Measurements from ENCODE around the gene INPP5E. TPM values are rescaled to one million over a fixed set of nuclear protein-coding genes. Genes with fewer than 3 reads are reported as not detected.

INPP5E gene
- total RNA-seq, 1 donor from 2014 or later = 24.3 TPM

DNA sequence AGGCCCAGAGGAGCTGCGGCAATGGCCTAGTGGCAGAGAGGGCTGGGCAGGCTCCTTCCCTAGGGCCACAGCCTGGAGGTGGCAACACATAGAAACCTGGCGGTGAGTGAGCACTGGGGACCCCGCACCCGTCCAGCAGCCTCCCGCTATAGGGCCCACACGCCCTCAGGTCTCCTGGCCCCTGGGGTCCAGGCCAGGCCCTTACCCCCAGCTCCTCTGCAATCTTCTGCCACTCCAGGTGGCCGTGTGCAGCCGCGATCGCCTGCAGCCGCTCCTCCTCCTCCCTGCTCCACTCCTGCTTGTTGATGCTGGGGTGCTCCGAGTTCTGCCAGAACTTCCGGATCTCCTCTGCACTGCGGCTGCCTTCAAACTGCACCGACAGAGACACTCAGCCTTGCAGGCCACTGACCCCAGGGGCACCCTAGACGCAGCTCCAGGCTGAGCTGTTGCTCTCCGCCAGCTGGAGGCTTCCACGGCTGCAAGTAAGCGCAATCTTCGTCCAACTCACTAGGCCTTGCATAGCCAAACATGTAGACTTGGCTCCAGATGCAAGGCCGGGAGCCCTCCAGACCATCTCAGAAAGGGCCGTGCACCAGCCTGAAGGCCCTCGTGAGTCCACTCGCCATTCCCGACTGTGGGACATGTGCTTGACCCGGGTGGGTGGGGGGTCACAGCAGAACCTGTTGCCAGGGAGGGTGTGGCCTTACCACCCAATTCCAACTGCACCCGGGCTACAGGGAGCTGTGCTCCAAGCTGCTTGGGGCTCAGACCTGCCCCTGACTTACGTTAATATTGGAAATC, 47.7 kb downstream of the INPP5E start:
- DNase-seq (ENCODE audit: extremely low read depth, low read depth, low spot score) = no peak

DNA sequence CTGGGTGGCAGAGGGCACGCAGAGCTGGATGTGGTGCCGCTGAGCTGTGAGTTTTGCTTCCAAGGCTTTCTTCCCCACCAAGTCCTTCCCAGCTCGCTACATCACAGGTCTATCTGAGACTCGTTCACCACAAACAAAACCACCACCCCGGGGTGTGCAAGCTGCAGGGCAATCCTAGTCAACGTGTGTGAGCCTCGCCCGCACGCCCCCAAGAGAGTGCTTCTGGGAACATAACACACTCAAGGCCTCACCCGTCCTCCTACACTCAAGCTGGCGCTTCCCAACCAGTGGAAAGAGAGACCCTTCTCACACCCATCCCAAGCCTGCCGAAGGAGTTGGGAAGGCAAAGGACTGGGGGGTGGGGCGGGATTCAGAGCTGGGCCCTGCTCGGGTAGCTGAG, 50.2 kb downstream of the INPP5E start:
- no peak for DNase-seq (ENCODE audit: extremely low read depth, low read depth, low spot score)

DNA sequence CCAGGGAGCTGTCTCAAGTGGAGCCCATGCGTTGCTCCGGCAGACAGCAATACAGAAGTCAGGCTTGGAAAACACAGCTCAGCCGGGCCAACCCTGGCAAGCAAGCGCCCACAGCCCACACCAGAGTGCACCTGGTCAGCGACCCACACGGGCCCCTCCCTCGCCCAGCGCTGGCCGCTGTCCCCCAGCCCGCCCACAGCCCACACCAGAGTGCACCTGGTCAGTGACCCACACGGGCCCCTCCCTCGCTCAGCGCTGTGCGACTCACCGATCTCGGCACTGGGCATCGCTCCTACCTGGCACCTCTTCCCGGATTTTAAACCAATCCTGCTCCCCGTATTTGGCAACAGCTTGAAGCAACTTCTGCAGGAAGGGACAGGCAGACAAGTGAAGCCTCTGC, 52.4 kb downstream of the INPP5E start:
- DNase-seq (ENCODE audit: extremely low read depth, low read depth, low spot score) = no peak

DNA sequence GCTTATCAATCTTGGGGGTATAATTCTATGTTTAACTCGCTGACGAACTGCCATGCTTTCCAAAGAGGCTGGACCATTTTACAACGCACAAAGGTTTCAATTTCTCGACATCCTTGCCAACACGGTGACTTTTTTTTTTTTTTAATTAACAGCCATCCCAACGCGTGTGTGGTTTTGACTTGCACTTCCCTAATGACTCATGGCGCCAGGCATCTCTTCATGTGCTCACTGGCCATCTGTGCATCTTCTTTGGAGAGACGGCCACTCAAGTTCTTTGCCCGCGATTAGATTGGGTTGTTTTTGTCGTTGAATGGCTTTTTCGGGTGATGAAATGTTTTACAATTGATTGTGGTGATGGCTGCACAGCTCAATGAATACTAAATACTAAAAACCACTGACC, 53.6 kb downstream of the INPP5E start:
- no peak for DNase-seq (ENCODE audit: extremely low read depth, low read depth, low spot score)

- no peak for DNase-seq (ENCODE audit: extremely low read depth, low read depth, low spot score)
These were observed 54.6 kb downstream of the INPP5E start for GRCh38 chr9:136385015-136385414.

DNA sequence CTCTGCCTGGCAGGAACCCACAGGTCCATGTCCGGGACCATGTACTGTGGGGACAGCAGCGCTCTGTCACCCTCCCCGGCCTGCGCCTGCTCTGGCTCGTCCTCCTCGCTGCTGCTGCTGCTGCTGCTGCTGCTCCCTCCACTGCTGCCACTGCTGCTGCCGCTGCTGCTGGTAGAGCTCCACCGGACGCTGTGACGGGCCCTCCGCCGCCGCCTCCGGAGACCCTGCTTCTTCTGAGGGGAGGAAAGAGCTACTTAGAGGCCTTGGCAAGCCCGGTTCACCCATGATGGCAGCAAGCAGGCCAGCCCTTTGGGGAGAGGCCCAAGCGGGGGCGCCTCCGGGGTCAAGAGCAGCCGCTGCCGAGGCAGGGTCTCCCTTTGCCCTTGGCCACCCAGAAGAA, 56.2 kb downstream of the INPP5E start:
- no peak for DNase-seq (ENCODE audit: extremely low read depth, low read depth, low spot score)

DNA sequence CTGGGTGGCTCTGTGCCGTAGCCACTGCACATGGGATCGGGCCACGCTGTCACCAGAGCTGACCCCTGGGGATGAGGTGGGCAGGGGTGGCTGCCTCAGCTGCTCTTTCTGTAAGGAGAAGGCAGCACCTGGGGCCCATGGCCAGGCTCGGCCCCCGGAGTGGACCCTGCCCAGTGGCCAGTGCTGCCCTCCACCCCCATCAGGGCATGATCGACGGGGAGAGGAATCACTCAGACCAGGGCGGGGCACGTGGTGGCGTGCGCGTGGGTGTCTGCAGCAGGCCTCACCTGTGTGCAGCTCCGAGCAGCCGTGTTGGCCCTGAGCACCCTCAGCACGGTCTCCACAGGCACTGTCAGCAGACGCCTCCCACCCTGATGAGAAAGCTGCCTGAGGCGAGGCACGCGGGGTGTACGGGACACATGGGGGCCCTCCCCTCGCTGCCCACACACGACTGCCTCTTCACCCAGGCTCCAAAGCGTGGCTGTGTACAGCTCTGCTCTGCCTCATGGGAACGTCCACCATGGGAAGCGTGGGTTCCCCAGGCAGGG, 57.6 kb downstream of the INPP5E start:
- DNase-seq (ENCODE audit: extremely low read depth, low read depth, low spot score) = no peak

DNA sequence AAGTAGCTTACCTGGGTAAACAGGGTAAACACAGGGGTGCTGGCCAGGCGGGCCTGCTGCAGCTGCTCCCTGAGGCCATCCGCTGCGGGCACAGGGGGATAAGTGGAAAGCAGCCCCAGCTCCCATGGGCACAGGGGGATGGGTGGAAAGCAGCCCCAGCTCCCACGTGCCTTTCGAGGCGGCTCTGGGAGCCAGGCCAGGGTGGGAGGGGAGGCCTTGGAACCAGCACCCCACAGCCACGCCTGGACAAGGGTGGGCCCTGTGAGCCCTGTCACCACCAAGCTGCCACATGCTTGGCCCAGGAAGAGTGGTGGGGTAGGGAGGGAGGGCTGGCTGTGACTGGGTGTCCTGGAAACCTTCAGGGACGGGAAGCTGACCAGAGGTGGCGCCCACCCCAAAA, 58.3 kb downstream of the INPP5E start:
- DNase-seq (ENCODE audit: extremely low read depth, low read depth, low spot score) = no peak

- no peak for DNase-seq (ENCODE audit: extremely low read depth, low read depth, low spot score)
These were observed 59.3 kb downstream of the INPP5E start for GRCh38 chr9:136380381-136380780.

DNA sequence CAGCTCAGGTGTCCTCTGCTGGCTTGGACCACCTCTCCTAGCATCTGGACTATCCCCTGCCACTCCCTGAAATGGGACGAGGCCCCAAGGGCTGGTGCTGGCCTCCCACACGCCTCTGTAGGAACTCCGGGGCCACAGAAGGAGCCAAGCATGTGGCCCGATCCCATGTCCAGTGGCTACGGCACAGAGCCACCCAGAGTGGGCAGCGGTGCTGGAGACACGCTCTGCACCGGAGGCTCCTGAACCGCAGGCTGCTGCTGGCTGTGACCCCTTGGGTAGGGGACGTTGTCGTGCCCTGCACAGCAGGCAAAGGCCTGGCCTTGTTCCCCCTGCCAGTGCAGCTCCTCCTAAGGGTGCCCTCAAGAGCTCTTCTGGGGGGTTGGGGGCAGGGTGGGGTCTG, 59.8 kb downstream of the INPP5E start:
- DNase-seq (ENCODE audit: extremely low read depth, low read depth, low spot score) = no peak

GRCh38 chr9:136379401-136379800, 60.2 kb downstream of the INPP5E start:
- no peak for DNase-seq (ENCODE audit: extremely low read depth, low read depth, low spot score)

DNA sequence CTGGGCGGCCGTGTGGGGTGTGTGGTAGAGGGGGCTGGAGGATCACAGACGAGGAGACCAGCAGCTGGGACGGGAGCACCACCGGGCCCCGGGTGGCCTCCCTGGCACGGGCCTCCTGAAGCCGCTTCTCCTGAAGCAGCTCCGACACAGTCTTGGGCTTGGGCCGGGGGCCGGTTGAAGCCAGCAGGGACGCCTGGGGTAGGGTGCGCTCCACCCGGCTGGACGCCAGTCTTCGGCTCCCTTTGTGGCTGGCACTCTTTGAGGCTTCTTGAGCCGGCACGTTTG, 60.7 kb downstream of the INPP5E start:
- no peak for DNase-seq (ENCODE audit: extremely low read depth, low read depth, low spot score)

Other genes starting within 250 kb of the INPP5E start
- gene LHX3, start 234.7 kb downstream of the INPP5E start, total RNA-seq = not detected in 2 replicates
- 12.8 and 23.7 TPM in 2 replicates for gene QSOX2, start 194.0 kb downstream of the INPP5E start, total RNA-seq
- gene CCDC187, start 135.8 kb downstream of the INPP5E start, total RNA-seq = not detected in 2 replicates
- gene GPSM1, start 112.3 kb downstream of the INPP5E start, total RNA-seq = 41.9 and 45.0 TPM in 2 replicates
- gene DNLZ, start 76.1 kb downstream of the INPP5E start, total RNA-seq = 33.6 and 50.4 TPM in 2 replicates
- gene CARD9, start 66.2 kb downstream of the INPP5E start, total RNA-seq = 0.15 and 0.23 TPM in 2 replicates
- gene SNAPC4, start 39.7 kb downstream of the INPP5E start, total RNA-seq = 12.7 and 20.6 TPM in 2 replicates
- 41.7 and 53.0 TPM in 2 replicates for gene ENTR1, start 29.2 kb downstream of the INPP5E start, total RNA-seq
- gene PMPCA, start 29.2 kb downstream of the INPP5E start, total RNA-seq = 48.2 and 55.5 TPM in 2 replicates
- gene SEC16A, start 43.2 kb upstream of the INPP5E start, total RNA-seq = 71.7 and 117 TPM in 2 replicates
- gene NOTCH1, start 106.2 kb upstream of the INPP5E start, total RNA-seq = 114 and 284 TPM in 2 replicates
- 712 and 917 TPM in 2 replicates for gene EGFL7, start 223.1 kb upstream of the INPP5E start, total RNA-seq
- 43.2 and 50.2 TPM in 2 replicates for gene AGPAT2, start 247.6 kb upstream of the INPP5E start, total RNA-seq

Measured in glomerular endothelial cell (primary cell).